Natural killer cell treated with Interleukin-12 subunit alpha and Interleukin-12 subunit beta and Interleukin-15 and Interleukin-18, amount 100 ng/mL, for 72 hours (primary cell): ENCODE measurements around the gene PCDH15. TPM values are rescaled to one million over a fixed set of nuclear protein-coding genes. Genes with fewer than 3 reads are reported as not detected.

Source experiments
- ATAC-seq, 2 donors: fragments of 150-1000 bp; cut with Tn5 transposase in 1 of 2; sonication (Bioruptor Pico), chemical (Tn5 transposase) in 1 of 2; 2 replicates each; pipeline ENCODE4 v1.10.0; 2021
- DNase-seq: peaks from one replicate; pipeline ENCODE4 v3.0.0; 2022; ENCODE audit warnings: low spot score
- H3K27ac Mint-ChIP-seq, 2 donors: 1 replicate in 1 of 2; 2 replicates in 1 of 2; pipeline ENCODE4 v1.8.0; 2022; ENCODE audit warnings: mixed read lengths in 2 of 2, mild to moderate bottlenecking in 1 of 2, moderate library complexity in 1 of 2
- H3K27me3 Mint-ChIP-seq, 2 donors: 1 replicate in 1 of 2; 2 replicates in 1 of 2; pipeline ENCODE4 v1.8.0; 2022; ENCODE audit warnings: mixed read lengths in 2 of 2
- H3K36me3 Mint-ChIP-seq: one replicate; pipeline ENCODE4 v1.8.0; 2022; ENCODE audit warnings: mixed read lengths
- H3K4me1 Mint-ChIP-seq, 2 donors: 1 replicate in 1 of 2; 2 replicates in 1 of 2; pipeline ENCODE4 v1.8.0; 2022; ENCODE audit warnings: low read depth in 2 of 2, mixed read lengths in 2 of 2, mild to moderate bottlenecking in 1 of 2
- H3K4me3 Mint-ChIP-seq: one replicate; pipeline ENCODE4 v1.8.0; 2022; ENCODE audit warnings: mixed read lengths
- H3K9me3 Mint-ChIP-seq: 2 replicates; pipeline ENCODE4 v1.8.0; 2022; ENCODE audit warnings: mixed read lengths
- total RNA-seq, 2 donors: library from RNA; stranded (reverse); gene quantifications; one replicate each; pipeline ENCODE4 v1.2.3, GENCODE V29; 2022

Gene PCDH15
- total RNA-seq, 2 donors from 2014 or later: not detected

- no peak overlapping the region for H3K4me3 Mint-ChIP-seq
- H3K27ac Mint-ChIP-seq: no peak overlapping the region
- no peaks in the 10 kb centered on the region for H3K27me3 Mint-ChIP-seq
- DNase-seq (no peak), ATAC-seq (no peak)
- H3K36me3 Mint-ChIP-seq: peaks cover 4% of the 10 kb centered on the region
- H3K9me3 Mint-ChIP-seq: peaks cover 10% of the 10 kb centered on the region
- no peaks in the 10 kb centered on the region for H3K4me1 Mint-ChIP-seq
These were observed 709.8 kb downstream of the PCDH15 start for GRCh38 chr10:54091237-54091636.

- peaks cover 6% of the 10 kb centered on the region for H3K9me3 Mint-ChIP-seq
- H3K27me3 Mint-ChIP-seq: no peaks in the 10 kb centered on the region
- ATAC-seq (no peak), DNase-seq (no peak)
- no peak overlapping the region for H3K27ac Mint-ChIP-seq
- no peak overlapping the region for H3K4me3 Mint-ChIP-seq
- no peaks in the 10 kb centered on the region for H3K36me3 Mint-ChIP-seq
- H3K4me1 Mint-ChIP-seq: no peaks in the 10 kb centered on the region
These were observed 719.1 kb downstream of the PCDH15 start for GRCh38 chr10:54081950-54082349.

- Mint-ChIP-seq H3K27ac (no peak overlapping the region), H3K4me3 (no peak overlapping the region), H3K4me1 (no peaks in the 10 kb centered on the region), H3K27me3 (no peaks in the 10 kb centered on the region), H3K9me3 (peaks cover 4% of the 10 kb centered on the region), H3K36me3 (no peaks in the 10 kb centered on the region)
- no peak for ATAC-seq
- no peak for DNase-seq
These were observed 733.7 kb downstream of the PCDH15 start for GRCh38 chr10:54067361-54067760.

- no peak overlapping the region for H3K4me3 Mint-ChIP-seq
- H3K27ac Mint-ChIP-seq: no peak overlapping the region
- peaks cover 4% of the 10 kb centered on the region for H3K9me3 Mint-ChIP-seq
- H3K27me3 Mint-ChIP-seq: no peaks in the 10 kb centered on the region
- H3K4me1 Mint-ChIP-seq: no peaks in the 10 kb centered on the region
- H3K36me3 Mint-ChIP-seq: no peaks in the 10 kb centered on the region
- DNase-seq (no peak), ATAC-seq (no peak)
These were observed 734.4 kb downstream of the PCDH15 start for GRCh38 chr10:54066646-54067045.

- H3K27ac Mint-ChIP-seq: no peak overlapping the region
- no peaks in the 10 kb centered on the region for H3K27me3 Mint-ChIP-seq
- H3K4me3 Mint-ChIP-seq: no peak overlapping the region
- peaks cover 4% of the 10 kb centered on the region for H3K9me3 Mint-ChIP-seq
- H3K36me3 Mint-ChIP-seq: no peaks in the 10 kb centered on the region
- H3K4me1 Mint-ChIP-seq: no peaks in the 10 kb centered on the region
- ATAC-seq (no peak), DNase-seq (no peak)
These were observed 735.9 kb downstream of the PCDH15 start for GRCh38 chr10:54065106-54065505.

GRCh38 chr10:54064215-54064614 is 736.8 kb downstream of the PCDH15 start:
- H3K27me3 Mint-ChIP-seq: no peaks in the 10 kb centered on the region
- no peaks in the 10 kb centered on the region for H3K36me3 Mint-ChIP-seq
- H3K4me1 Mint-ChIP-seq: no peaks in the 10 kb centered on the region
- no peak overlapping the region for H3K4me3 Mint-ChIP-seq
- DNase-seq: no peak
- no peak for ATAC-seq
- H3K27ac Mint-ChIP-seq: no peak overlapping the region
- H3K9me3 Mint-ChIP-seq: peaks cover 8% of the 10 kb centered on the region

GRCh38 chr10:54063514-54063913 is 737.5 kb downstream of the PCDH15 start:
- no peaks in the 10 kb centered on the region for H3K27me3 Mint-ChIP-seq

GRCh38 chr10:54060572-54060971 is 740.5 kb downstream of the PCDH15 start:
- H3K27me3 Mint-ChIP-seq: no peaks in the 10 kb centered on the region
- ATAC-seq: no peak
- no peak overlapping the region for H3K27ac Mint-ChIP-seq
- peaks cover 8% of the 10 kb centered on the region for H3K36me3 Mint-ChIP-seq
- no peak for DNase-seq
- no peaks in the 10 kb centered on the region for H3K4me1 Mint-ChIP-seq
- H3K9me3 Mint-ChIP-seq: peaks cover 19% of the 10 kb centered on the region
- H3K4me3 Mint-ChIP-seq: no peak overlapping the region

More at GRCh38 chr10:54063514-54063913, 737.5 kb downstream of the PCDH15 start:
- Mint-ChIP-seq H3K4me1 (no peaks in the 10 kb centered on the region), H3K27ac (no peak overlapping the region), H3K9me3 (peaks cover 8% of the 10 kb centered on the region), H3K36me3 (no peaks in the 10 kb centered on the region), H3K4me3 (no peak overlapping the region)
- ATAC-seq: no peak
- DNase-seq: no peak

GRCh38 chr10:54057357-54057756 is 743.7 kb downstream of the PCDH15 start:
- Mint-ChIP-seq H3K36me3 (peaks cover 16% of the 10 kb centered on the region), H3K27me3 (no peaks in the 10 kb centered on the region), H3K4me3 (no peak overlapping the region), H3K4me1 (no peaks in the 10 kb centered on the region), H3K27ac (no peak overlapping the region), H3K9me3 (peaks cover 25% of the 10 kb centered on the region)
- ATAC-seq (no peak), DNase-seq (no peak)

- H3K27me3 Mint-ChIP-seq: no peaks in the 10 kb centered on the region
These were observed 774.7 kb downstream of the PCDH15 start for GRCh38 chr10:54026340-54026739.

GRCh38 chr10:54011117-54011516 is 789.9 kb downstream of the PCDH15 start:
- no peak for DNase-seq
- no peaks in the 10 kb centered on the region for H3K4me1 Mint-ChIP-seq

More at GRCh38 chr10:54026340-54026739, 774.7 kb downstream of the PCDH15 start:
- Mint-ChIP-seq H3K27ac (no peak overlapping the region), H3K4me3 (no peak overlapping the region), H3K4me1 (no peaks in the 10 kb centered on the region), H3K9me3 (peaks cover 11% of the 10 kb centered on the region), H3K36me3 (peaks cover 6% of the 10 kb centered on the region)
- DNase-seq (no peak), ATAC-seq (no peak)

GRCh38 chr10:54010337-54010933 is 790.6 kb downstream of the PCDH15 start:
- Mint-ChIP-seq H3K36me3 (peaks cover 5% of the 10 kb centered on the region), H3K9me3 (peaks cover 19% of the 10 kb centered on the region), H3K27ac (no peak overlapping the region), H3K4me3 (no peak overlapping the region), H3K4me1 (no peaks in the 10 kb centered on the region), H3K27me3 (no peaks in the 10 kb centered on the region)
- no peak for ATAC-seq
- DNase-seq: no peak

More at GRCh38 chr10:54011117-54011516, 789.9 kb downstream of the PCDH15 start:
- Mint-ChIP-seq H3K9me3 (peaks cover 19% of the 10 kb centered on the region), H3K36me3 (peaks cover 5% of the 10 kb centered on the region), H3K4me3 (no peak overlapping the region), H3K27me3 (no peaks in the 10 kb centered on the region), H3K27ac (no peak overlapping the region)
- no peak for ATAC-seq

- Mint-ChIP-seq H3K36me3 (peaks cover 5% of the 10 kb centered on the region), H3K27ac (no peak overlapping the region), H3K4me3 (no peak overlapping the region), H3K9me3 (peaks cover 22% of the 10 kb centered on the region), H3K4me1 (no peaks in the 10 kb centered on the region), H3K27me3 (no peaks in the 10 kb centered on the region)
- no peak for ATAC-seq
- no peak for DNase-seq
These were observed 791.4 kb downstream of the PCDH15 start for GRCh38 chr10:54009672-54010071.

GRCh38 chr10:54002077-54002476 is 799.0 kb downstream of the PCDH15 start:
- ATAC-seq: no peak
- H3K36me3 Mint-ChIP-seq: no peaks in the 10 kb centered on the region
- no peak overlapping the region for H3K4me3 Mint-ChIP-seq
- no peak overlapping the region for H3K27ac Mint-ChIP-seq
- peaks cover 12% of the 10 kb centered on the region for H3K9me3 Mint-ChIP-seq
- H3K27me3 Mint-ChIP-seq: no peaks in the 10 kb centered on the region
- H3K4me1 Mint-ChIP-seq: no peaks in the 10 kb centered on the region
- no peak for DNase-seq

GRCh38 chr10:53997953-53998352 is 803.1 kb downstream of the PCDH15 start:
- no peak overlapping the region for H3K27ac Mint-ChIP-seq
- ATAC-seq: no peak
- H3K4me1 Mint-ChIP-seq: no peaks in the 10 kb centered on the region
- no peak for DNase-seq
- no peaks in the 10 kb centered on the region for H3K36me3 Mint-ChIP-seq
- no peaks in the 10 kb centered on the region for H3K27me3 Mint-ChIP-seq
- H3K9me3 Mint-ChIP-seq: peaks cover 4% of the 10 kb centered on the region
- H3K4me3 Mint-ChIP-seq: no peak overlapping the region
